Uterus (tissue), 4 donors: Measurements from ENCODE around the gene CHRDL2. TPM values are rescaled to one million over a fixed set of nuclear protein-coding genes. Genes with fewer than 3 reads are reported as not detected.

Experiments
- DNase-seq, 2 donors: peaks; one replicate each; pipeline ENCODE4 v3.0.0-alpha.2; 2019 to 2020
- H3K27ac ChIP-seq, 2 donors: fragments of 200-600 bp; sonication (generic); 1 replicate in 1 of 2; 2 replicates in 1 of 2; pipeline ENCODE4 v1.5.1; 2016 to 2018
- H3K27me3 ChIP-seq, 2 donors: fragments of 200-600 bp; sonication (generic); one replicate each; pipeline ENCODE4 v1.5.1; 2018 to 2019; ENCODE audit warnings: control low read depth in 1 of 2
- H3K36me3 ChIP-seq, 2 donors: fragments of 200-600 bp; sonication (generic); one replicate each; pipeline ENCODE4 v1.5.1; 2019; ENCODE audit warnings: control low read depth in 1 of 2
- H3K4me1 ChIP-seq, 2 donors: fragments of 200-600 bp; sonication (generic); one replicate each; pipeline ENCODE4 v1.5.1; 2018 to 2019; ENCODE audit warnings: control low read depth in 1 of 2
- H3K4me3 ChIP-seq, 2 donors: fragments of 200-600 bp; sonication (generic); 1 replicate in 1 of 2; 2 replicates in 1 of 2; pipeline ENCODE4 v1.5.1; 2018 to 2019; ENCODE audit warnings: mild to moderate bottlenecking in 1 of 2
- H3K9me3 ChIP-seq, 2 donors: fragments of 200-600 bp; sonication (generic); one replicate each; pipeline ENCODE4 v1.5.1; 2019; ENCODE audit warnings: control low read depth in 1 of 2
- CTCF ChIP-seq, 4 experiments: fragments of 200-600 bp in 2 of 4; fragments of 450-650 bp in 2 of 4; sonication (generic) in 2 of 4; IDR thresholded peaks; one replicate each; pipeline ENCODE4 v1.5.1; 2016 to 2019; ENCODE audit warnings: antibody characterized with exemption in 4 of 4, mild to moderate bottlenecking in 2 of 4, moderate library complexity in 1 of 4
- POLR2A ChIP-seq, 2 donors: fragments of 450-650 bp; IDR thresholded peaks; one replicate each; pipeline ENCODE4 v1.6.1; 2016; ENCODE audit warnings: antibody characterized with exemption in 2 of 2, mild to moderate bottlenecking in 1 of 2, moderate library complexity in 1 of 2
- intact Hi-C: fragments of 100-400 bp; cut with DNase I; formaldehyde crosslinking; loops from one replicate; pipeline ENCODE4 v1.15.1; 2023; ENCODE audit warnings: low total_unique reads
- total RNA-seq, 4 donors: library from RNA; depleted of rRNA in 3 of 4; stranded (reverse); fragments of >200 nt in 3 of 4; gene quantifications; one replicate each; pipeline versions ENCODE4 v1.1.0 to v1.2.4, GENCODE V29; 2014 to 2023
- donor health status: DM: yes; HTN: yes; CAD: no.

CHRDL2 gene
- 100 to 1,000 TPM in 1 of 4 donors, 1 to 10 TPM in 1, under 1 TPM in 2; 0.41 to 115 (median 2.9) TPM for total RNA-seq

GRCh38 chr11:74731301-74732094 lies at the start of gene CHRDL2:
Gene CHRDL2 (minus strand): TSS chr11:74731426. CDS start chr11:74730888, 538 bp downstream.
- Histone ChIP-seq H3K27me3 (no peaks in the 10 kb centered on the region), H3K4me3 (peak within 1 kb of the TSS; percentile 31 to 39), H3K4me1 (peaks cover 0 to 7% of the 10 kb centered on the region in 2 donors), H3K9me3 (no peaks in the 10 kb centered on the region), H3K27ac (peak within 1 kb of the TSS; percentile 63 to 80), H3K36me3 (no peaks in the 10 kb centered on the region)
- intact Hi-C loops = no loop called here
- peak in 1 of 2 donors; percentile 20 for TF ChIP-seq POLR2A (IDR thresholded peaks at IDR 0.05)
- peak in 1 of 4 experiments; percentile 21 for TF ChIP-seq CTCF (IDR thresholded peaks at IDR 0.05)
- peak; percentile 49 to 60 for DNase-seq

- intact Hi-C loops = no loop called here
- Histone ChIP-seq H3K36me3 (no peaks in the 10 kb centered on the region), H3K27me3 (no peaks in the 10 kb centered on the region), H3K4me1 (peaks cover 0 to 8% of the 10 kb centered on the region in 2 donors), H3K9me3 (no peaks in the 10 kb centered on the region), H3K27ac (no peak overlapping the region), H3K4me3 (no peak overlapping the region)
- no peak for DNase-seq
- TF ChIP-seq POLR2A (IDR thresholded peaks at IDR 0.05) (no peak), CTCF (IDR thresholded peaks at IDR 0.05) (no peak)
These were observed 49.2 kb upstream of the CHRDL2 start for GRCh38 chr11:74780248-74781005.

- Histone ChIP-seq H3K27me3 (no peaks in the 10 kb centered on the region), H3K4me3 (no peak overlapping the region), H3K27ac (no peak overlapping the region), H3K9me3 (no peaks in the 10 kb centered on the region), H3K4me1 (peaks cover 0 to 8% of the 10 kb centered on the region in 2 donors), H3K36me3 (no peaks in the 10 kb centered on the region)
- TF ChIP-seq POLR2A (IDR thresholded peaks at IDR 0.05) = no peak
- TF ChIP-seq CTCF (IDR thresholded peaks at IDR 0.05) = no peak
- DNase-seq = no peak
- intact Hi-C loops = no loop called here
These were observed 47.4 kb upstream of the CHRDL2 start for GRCh38 chr11:74778581-74778980.

DNA sequence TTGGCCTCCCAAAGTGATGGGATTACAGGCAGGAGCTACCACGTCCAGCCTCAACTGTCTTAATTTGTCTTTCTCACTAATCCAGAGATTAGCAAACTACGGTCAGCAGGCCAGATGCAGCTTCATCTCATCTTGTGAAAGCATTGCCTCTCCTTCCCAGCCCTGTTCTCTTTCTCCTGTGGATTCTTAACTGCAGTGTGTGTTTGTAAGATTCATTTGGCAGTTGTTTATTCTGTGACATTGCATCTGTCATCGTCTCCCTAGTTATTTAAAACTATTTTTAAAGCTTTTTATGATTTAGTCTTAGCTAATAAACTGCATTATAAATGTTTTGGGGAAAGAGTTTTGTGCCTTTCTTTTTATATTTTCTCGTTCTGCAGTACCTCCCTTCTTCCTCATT lies 46.7 kb upstream of the CHRDL2 start:
- H3K4me3 ChIP-seq = no peak overlapping the region
- H3K4me1 ChIP-seq = peaks cover 0 to 4% of the 10 kb centered on the region in 2 donors
- no peaks in the 10 kb centered on the region for H3K36me3 ChIP-seq
- no peaks in the 10 kb centered on the region for H3K9me3 ChIP-seq
- H3K27ac ChIP-seq = no peak overlapping the region
- TF ChIP-seq POLR2A (IDR thresholded peaks at IDR 0.05) = no peak
- TF ChIP-seq CTCF (IDR thresholded peaks at IDR 0.05) = no peak
- intact Hi-C loops = no loop called here
- no peaks in the 10 kb centered on the region for H3K27me3 ChIP-seq
- no peak for DNase-seq

DNA sequence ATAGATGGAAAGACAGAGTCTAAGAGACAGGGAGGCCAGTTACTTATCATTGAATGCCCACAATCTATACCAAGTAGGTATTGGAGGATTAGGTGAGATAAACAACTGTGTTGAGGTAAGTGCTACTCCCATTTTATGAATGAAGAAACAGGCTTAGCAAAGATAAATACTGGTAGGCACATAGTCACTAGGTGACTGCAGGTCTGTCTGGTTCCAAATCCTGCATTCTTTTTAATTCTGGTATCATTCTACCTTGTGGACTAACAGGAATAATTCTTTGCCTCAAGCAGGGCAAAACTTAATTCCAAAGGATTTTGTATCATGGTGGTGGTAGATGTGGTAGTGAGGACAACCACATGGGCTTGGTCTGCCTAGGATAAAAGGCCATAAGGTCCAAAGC lies 45.8 kb upstream of the CHRDL2 start:
- Histone ChIP-seq H3K27ac (no peak overlapping the region), H3K4me1 (peaks cover 0 to 4% of the 10 kb centered on the region in 2 donors), H3K27me3 (no peaks in the 10 kb centered on the region), H3K4me3 (no peak overlapping the region), H3K9me3 (no peaks in the 10 kb centered on the region), H3K36me3 (no peaks in the 10 kb centered on the region)
- intact Hi-C loops = no loop called here
- no peak for TF ChIP-seq POLR2A (IDR thresholded peaks at IDR 0.05)
- TF ChIP-seq CTCF (IDR thresholded peaks at IDR 0.05) = no peak
- no peak for DNase-seq
